Measurements from ENCODE around the gene CDH12.

GRCh38 chr5:22567983-22568382 lies 285.2 kb downstream of the CDH12 start:
- no peak for TF ChIP-seq POLR2AphosphoS5 (IDR thresholded peaks at IDR 0.05; ENCODE audit: low read depth, low read length)
- no peak for TF ChIP-seq REST (IDR thresholded peaks at IDR 0.05; ENCODE audit: insufficient read depth in 1 of 2, low read depth in 2 of 2, low read length in 2 of 2)
- TF ChIP-seq SIN3A (IDR thresholded peaks at IDR 0.05; ENCODE audit: borderline replicate concordance, insufficient read depth, low read length): no peak
- no peak for TF ChIP-seq TAF1 (IDR thresholded peaks at IDR 0.05; ENCODE audit: borderline replicate concordance, insufficient read depth, low read length)
- no peak for TF ChIP-seq FOXP2 (optimal IDR thresholded peaks at IDR 0.05; ENCODE audit: borderline replicate concordance, extremely low read depth, extremely low read length, insufficient read depth)

Measured in PFSK-1 (cell line).